ENCODE measurements around the gene APOF.

APOF gene

DNA sequence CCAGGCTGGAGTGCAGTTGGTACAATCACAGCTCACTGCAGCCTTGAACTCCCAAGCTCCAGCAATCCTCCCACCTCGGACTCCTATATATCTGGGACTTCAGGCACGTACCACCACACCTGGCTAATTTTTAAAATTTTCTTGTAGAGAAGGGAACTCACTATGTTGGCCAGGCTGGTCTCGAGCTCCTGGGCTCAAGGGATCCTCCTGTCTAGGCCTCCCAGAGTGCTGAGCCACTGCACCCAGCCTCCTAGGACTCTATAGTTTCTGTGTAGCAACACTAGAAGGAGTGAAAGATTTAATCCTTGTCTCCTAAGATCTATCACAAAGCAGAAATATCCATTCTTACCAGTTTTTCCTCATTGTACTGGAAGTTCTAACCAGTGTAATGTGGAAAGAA lies 4.3 kb upstream of the APOF start:
- Histone ChIP-seq H3K36me3 (ENCODE audit: control insufficient read depth, low read length) (no peaks in the 10 kb centered on the region), H3K79me2 (ENCODE audit: control insufficient read depth, low read length) (no peaks in the 10 kb centered on the region), H3K27ac (ENCODE audit: low read depth, low read length) (no peak overlapping the region), H4K20me1 (ENCODE audit: control insufficient read depth, insufficient read depth, low read depth, low read length) (no peaks in the 10 kb centered on the region), H3K27me3 (ENCODE audit: control insufficient read depth, low read length) (no peaks in the 10 kb centered on the region), H3K4me2 (ENCODE audit: low read length) (no peak overlapping the region), H3K4me3 (ENCODE audit: low read length) (no peak overlapping the region), H3K9me2 (replicated peaks; ENCODE audit: control insufficient read depth, low read length) (no peaks in the 10 kb centered on the region), H3K4me1 (ENCODE audit: control insufficient read depth, low read length) (peaks cover 19% of the 10 kb centered on the region), H3F3A (ENCODE audit: control insufficient read depth, insufficient read depth) (peaks cover 10% of the 10 kb centered on the region; the same call in 1 of the 2 replicates), H3K9me3 (ENCODE audit: control insufficient read depth, insufficient read depth, low read length) (no peaks in the 10 kb centered on the region)
- TF ChIP-seq, protein P1, sequence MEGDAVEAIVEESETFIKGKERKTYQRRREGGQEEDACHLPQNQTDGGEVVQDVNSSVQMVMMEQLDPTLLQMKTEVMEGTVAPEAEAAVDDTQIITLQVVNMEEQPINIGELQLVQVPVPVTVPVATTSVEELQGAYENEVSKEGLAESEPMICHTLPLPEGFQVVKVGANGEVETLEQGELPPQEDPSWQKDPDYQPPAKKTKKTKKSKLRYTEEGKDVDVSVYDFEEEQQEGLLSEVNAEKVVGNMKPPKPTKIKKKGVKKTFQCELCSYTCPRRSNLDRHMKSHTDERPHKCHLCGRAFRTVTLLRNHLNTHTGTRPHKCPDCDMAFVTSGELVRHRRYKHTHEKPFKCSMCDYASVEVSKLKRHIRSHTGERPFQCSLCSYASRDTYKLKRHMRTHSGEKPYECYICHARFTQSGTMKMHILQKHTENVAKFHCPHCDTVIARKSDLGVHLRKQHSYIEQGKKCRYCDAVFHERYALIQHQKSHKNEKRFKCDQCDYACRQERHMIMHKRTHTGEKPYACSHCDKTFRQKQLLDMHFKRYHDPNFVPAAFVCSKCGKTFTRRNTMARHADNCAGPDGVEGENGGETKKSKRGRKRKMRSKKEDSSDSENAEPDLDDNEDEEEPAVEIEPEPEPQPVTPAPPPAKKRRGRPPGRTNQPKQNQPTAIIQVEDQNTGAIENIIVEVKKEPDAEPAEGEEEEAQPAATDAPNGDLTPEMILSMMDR (IDR thresholded peaks at IDR 0.05; ENCODE audit: low read depth, low read length, poor library complexity, severe bottlenecking) = no peak
- TF ChIP-seq EZH2phosphoT487 (IDR thresholded peaks at IDR 0.05; ENCODE audit: borderline replicate concordance, low read length) = no peak

DNA sequence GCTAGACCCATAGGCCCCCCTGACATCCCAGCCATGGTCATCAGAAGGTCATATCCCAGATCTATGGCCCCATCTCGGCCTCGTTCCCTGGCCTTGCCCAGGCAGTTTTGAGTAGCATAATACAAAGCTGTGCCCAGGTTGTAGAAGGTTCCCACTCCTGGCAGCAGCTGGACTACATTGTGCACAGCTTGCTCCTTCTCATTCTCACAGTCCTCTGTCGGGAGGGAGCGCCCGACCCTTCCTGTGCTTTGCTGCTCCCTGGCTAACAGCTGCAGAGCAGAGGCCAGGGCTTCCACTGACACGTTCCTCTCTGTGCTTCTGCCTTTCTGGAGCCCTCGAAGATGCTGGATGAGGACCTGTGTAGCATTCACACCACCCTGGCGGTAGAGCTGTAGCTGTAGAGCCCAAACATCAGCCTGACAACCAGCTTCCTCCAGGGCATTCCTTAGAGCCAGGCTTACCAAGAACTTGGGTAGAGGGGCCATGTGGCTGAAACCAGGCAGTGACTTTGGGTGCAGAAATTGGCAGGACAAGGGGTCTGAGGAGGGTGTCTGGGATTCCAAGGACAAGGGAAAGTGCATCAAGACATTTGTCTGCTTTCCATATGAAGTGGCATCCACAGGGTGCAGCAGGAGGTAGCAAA lies 1.0 kb downstream of the APOF start:
- Histone ChIP-seq H3K4me3 (ENCODE audit: low read length) (no peak overlapping the region), H3K79me2 (ENCODE audit: control insufficient read depth, low read length) (peaks cover 22% of the 10 kb centered on the region), H3K27ac (ENCODE audit: low read depth, low read length) (no peak overlapping the region)

DNA sequence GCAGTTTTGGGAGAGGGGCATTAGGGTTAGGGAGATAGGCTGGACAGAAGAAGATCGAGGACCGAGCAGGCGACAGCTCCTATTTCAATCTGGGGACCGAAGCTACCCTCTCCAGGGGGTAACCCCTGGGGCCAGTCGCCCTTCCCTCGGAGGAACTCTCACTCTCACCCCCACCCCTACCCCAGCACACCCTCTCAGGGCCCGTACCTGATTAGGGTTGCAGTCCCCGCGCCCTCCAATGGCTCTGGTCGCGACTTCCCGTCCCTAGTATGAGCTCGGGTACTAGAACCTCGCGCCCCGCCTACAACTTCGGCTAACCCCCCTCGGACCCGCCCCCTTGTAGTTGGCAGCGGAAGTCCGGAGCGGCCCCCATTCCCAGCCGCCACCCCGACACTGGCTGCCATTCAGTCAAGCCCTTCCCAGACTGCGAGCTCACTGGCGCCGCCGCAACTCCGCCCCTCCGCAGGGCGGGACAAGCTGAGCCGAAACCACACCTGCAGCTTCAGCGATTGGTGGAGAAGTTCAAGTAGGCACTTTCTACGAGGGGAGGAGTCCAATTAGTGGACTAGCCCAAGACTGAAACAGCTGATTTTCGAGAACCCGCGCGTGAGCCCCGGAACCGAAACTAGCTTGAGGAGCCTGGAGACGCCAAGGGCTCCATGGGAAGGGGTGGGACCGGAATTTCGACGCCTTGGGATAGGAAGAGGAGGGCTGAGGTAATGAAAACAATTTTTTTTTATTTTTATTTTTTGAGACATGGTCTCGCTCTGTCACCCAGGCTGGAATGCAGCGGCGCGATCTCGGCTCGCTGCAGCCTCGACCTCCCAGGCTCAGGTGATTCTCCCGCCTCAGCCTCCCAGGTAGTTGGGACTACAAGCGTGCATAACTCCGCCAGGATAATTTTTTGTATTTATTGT lies 2.5 kb downstream of the APOF start, which contains the start of gene STAT2:
TSS of gene STAT2 (minus strand) at position 257 of the 917 bp plus-strand sequence. CDS start 3,536 bp downstream, outside the sequence.
- Histone ChIP-seq H3K4me3 (ENCODE audit: low read length) (peak within 1 kb of the TSS; percentile 90), H3K36me3 (ENCODE audit: control insufficient read depth, low read length) (peaks cover 21% of the 10 kb centered on the region), H3F3A (ENCODE audit: control insufficient read depth, insufficient read depth) (no peaks in the 10 kb centered on the region), H3K27ac (ENCODE audit: low read depth, low read length) (peak within 1 kb of the TSS; percentile 20), H4K20me1 (ENCODE audit: control insufficient read depth, insufficient read depth, low read depth, low read length) (no peaks in the 10 kb centered on the region), H3K27me3 (ENCODE audit: control insufficient read depth, low read length) (no peaks in the 10 kb centered on the region), H3K79me2 (ENCODE audit: control insufficient read depth, low read length) (peaks cover 22% of the 10 kb centered on the region), H3K9me3 (ENCODE audit: control insufficient read depth, insufficient read depth, low read length) (no peaks in the 10 kb centered on the region), H3K4me2 (ENCODE audit: low read length) (peak within 1 kb of the TSS; percentile 94), H3K9me2 (replicated peaks; ENCODE audit: control insufficient read depth, low read length) (no peaks in the 10 kb centered on the region), H3K4me1 (ENCODE audit: control insufficient read depth, low read length) (peaks cover 38% of the 10 kb centered on the region)
- TF ChIP-seq EZH2phosphoT487 (IDR thresholded peaks at IDR 0.05; ENCODE audit: borderline replicate concordance, low read length) = no peak
- TF ChIP-seq, protein P1 (IDR thresholded peaks at IDR 0.05; ENCODE audit: low read depth, low read length, poor library complexity, severe bottlenecking) = no peak

More for the DNA sequence above, 1.0 kb downstream of the APOF start:
- Histone ChIP-seq H4K20me1 (ENCODE audit: control insufficient read depth, insufficient read depth, low read depth, low read length) (no peaks in the 10 kb centered on the region), H3K4me2 (ENCODE audit: low read length) (peak overlapping the region; percentile 71), H3K27me3 (ENCODE audit: control insufficient read depth, low read length) (no peaks in the 10 kb centered on the region), H3K9me3 (ENCODE audit: control insufficient read depth, insufficient read depth, low read length) (no peaks in the 10 kb centered on the region), H3K36me3 (ENCODE audit: control insufficient read depth, low read length) (peaks cover 8% of the 10 kb centered on the region), H3F3A (ENCODE audit: control insufficient read depth, insufficient read depth) (no peaks in the 10 kb centered on the region), H3K4me1 (ENCODE audit: control insufficient read depth, low read length) (peaks cover 42% of the 10 kb centered on the region), H3K9me2 (replicated peaks; ENCODE audit: control insufficient read depth, low read length) (no peaks in the 10 kb centered on the region)
- TF ChIP-seq EZH2phosphoT487 (IDR thresholded peaks at IDR 0.05; ENCODE audit: borderline replicate concordance, low read length) = no peak
- TF ChIP-seq, protein P1 (IDR thresholded peaks at IDR 0.05; ENCODE audit: low read depth, low read length, poor library complexity, severe bottlenecking) = no peak
